ENCODE results near the gene MRTO4. TPM values are rescaled to one million over a fixed set of nuclear protein-coding genes. Genes with fewer than 3 reads are reported as not detected.

The MRTO4 gene
- total RNA-seq: 10 to 100 TPM; 12.1 to 31.6 (median 20.7) TPM
- 10 to 100 TPM; 41.3 to 44.1 (median 43.2) TPM for polyA plus RNA-seq
- long read RNA-seq, donor 1, transcript MRTO4-201 (8 exons, 2,315 nt): major isoform, 7 of 7 reads
- long read RNA-seq, donor 1, partial matches to known transcripts: 0 of 7 reads
- long read RNA-seq, donor 1, other reads (novel, unspliced or antisense): 0 of 7 reads
- long read RNA-seq, donor 2, transcript MRTO4-201 (8 exons, 2,315 nt): major isoform, 7 of 7 reads
- long read RNA-seq, donor 2, partial matches to known transcripts: 0 of 7 reads
- long read RNA-seq, donor 2, other reads (novel, unspliced or antisense): 0 of 7 reads

DNA sequence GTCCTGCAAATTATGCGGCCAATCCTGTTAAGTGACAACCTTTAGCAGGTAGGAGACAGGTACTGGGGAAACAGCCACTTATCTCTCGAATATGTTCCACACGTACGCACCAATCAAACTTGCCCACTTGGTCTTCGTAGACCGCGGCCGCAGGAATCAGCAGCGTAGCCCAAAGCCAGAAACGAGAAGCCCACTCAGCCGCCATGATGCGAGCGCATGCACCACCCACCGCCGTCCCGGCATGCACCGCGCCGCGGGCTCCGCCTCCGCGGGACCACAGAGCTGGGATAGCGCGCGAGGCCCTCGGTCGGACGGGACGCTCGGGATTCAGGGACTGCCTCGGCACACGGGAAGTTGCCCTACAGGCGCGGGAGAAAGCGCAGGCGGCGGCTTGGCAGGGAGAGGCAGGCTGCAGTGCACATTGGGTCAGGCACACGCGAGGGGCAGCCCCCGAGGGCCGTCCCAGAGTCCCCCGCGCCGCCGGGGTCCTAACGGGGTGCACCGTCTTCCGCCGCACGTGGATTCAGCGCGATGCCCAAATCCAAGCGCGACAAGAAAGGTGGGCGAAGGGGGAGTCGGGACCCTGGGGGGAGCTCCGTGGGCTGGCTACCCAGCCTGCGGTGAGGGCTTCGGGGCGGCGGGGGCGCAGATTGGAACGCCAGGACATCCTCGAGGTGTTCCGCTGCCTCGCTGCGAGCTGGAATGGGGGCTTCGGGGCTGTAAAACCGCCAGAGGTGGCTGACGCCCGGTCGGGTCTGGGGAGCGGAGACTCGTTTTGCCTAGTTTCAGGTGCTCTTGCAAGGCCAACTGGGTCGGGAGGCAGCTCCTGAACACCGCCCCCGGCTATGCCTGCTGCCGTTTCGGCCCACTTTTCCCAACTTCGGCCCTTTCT, at the start of gene MRTO4, which contains the start of gene EMC1:
Gene MRTO4 (plus strand): TSS at position 501 of the 892 bp plus-strand sequence. CDS start 31 bp downstream, at position 532.
Gene EMC1 (minus strand): TSS at position 220 of the 892 bp plus-strand sequence. CDS start 15 bp downstream, at position 205.
- Histone ChIP-seq H3K27me3 (replicated peaks in 1 of 7) (no peaks in the 10 kb centered on the region), H3K9me3 (no peaks in the 10 kb centered on the region), H3K4me1 (peaks cover 21 to 68% (median 43%) of the 10 kb centered on the region in 6 donors), H3K27ac (peak within 1 kb of the TSS; percentile 93 to 99 (median 96)), H3K4me3 (peak within 1 kb of the TSS; percentile 80 to 98 (median 97)), H3K36me3 (peaks cover 0 to 41% (median 14%) of the 10 kb centered on the region in 6 donors)
- TF ChIP-seq POLR2AphosphoS5 (IDR thresholded peaks at IDR 0.05) (peak; percentile 82 to 94 (median 87)), POLR2A (IDR thresholded peaks at IDR 0.05) (no peak)
- TF ChIP-seq, protein P1, sequence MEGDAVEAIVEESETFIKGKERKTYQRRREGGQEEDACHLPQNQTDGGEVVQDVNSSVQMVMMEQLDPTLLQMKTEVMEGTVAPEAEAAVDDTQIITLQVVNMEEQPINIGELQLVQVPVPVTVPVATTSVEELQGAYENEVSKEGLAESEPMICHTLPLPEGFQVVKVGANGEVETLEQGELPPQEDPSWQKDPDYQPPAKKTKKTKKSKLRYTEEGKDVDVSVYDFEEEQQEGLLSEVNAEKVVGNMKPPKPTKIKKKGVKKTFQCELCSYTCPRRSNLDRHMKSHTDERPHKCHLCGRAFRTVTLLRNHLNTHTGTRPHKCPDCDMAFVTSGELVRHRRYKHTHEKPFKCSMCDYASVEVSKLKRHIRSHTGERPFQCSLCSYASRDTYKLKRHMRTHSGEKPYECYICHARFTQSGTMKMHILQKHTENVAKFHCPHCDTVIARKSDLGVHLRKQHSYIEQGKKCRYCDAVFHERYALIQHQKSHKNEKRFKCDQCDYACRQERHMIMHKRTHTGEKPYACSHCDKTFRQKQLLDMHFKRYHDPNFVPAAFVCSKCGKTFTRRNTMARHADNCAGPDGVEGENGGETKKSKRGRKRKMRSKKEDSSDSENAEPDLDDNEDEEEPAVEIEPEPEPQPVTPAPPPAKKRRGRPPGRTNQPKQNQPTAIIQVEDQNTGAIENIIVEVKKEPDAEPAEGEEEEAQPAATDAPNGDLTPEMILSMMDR (IDR thresholded peaks at IDR 0.05 in 8 of 11, conservative IDR thresholded peaks at IDR 0.05 in 3 of 11): peak in 4 of 11 experiments; percentile 6 to 24 (median 22)
- 0 to 1% (median 0%) methylated on average over 49 to 81 of the region's 81 CpGs for WGBS, 5 donors
- intact Hi-C loops (cut with DNase I; ENCODE audit: low total_unique reads): no loop called here
- peak; percentile 97 for DNase-seq

DNA sequence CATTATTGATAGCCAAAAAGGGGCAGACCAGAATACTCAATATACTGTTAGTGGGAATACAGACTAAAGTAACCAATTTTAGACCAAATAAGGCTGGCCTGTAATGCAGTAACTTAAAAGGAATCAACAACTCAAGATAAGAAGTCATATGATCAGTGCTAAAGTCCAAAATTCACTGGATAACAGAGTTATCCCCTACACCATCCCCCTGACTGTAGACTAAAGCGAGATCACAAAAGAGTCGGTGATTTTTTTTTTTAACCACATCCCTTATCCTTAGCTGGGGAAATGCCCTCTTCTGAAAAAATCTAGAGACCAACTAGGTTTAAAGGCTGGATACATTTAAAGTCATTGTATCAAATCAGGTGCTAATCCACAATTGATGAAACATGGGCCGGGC, 49.2 kb upstream of the MRTO4 start:
- DNase-seq: no peak
- TF ChIP-seq, protein P1 (IDR thresholded peaks at IDR 0.05 in 8 of 11, conservative IDR thresholded peaks at IDR 0.05 in 3 of 11): no peak
- TF ChIP-seq POLR2AphosphoS5 (IDR thresholded peaks at IDR 0.05) (no peak), POLR2A (IDR thresholded peaks at IDR 0.05) (no peak)
- Histone ChIP-seq H3K9me3 (no peaks in the 10 kb centered on the region), H3K27ac (no peak overlapping the region), H3K4me3 (no peak overlapping the region), H3K4me1 (peaks cover 21 to 70% (median 46%) of the 10 kb centered on the region in 6 donors), H3K36me3 (peaks cover 15 to 56% (median 39%) of the 10 kb centered on the region in 6 donors), H3K27me3 (replicated peaks in 1 of 7) (no peaks in the 10 kb centered on the region)
- WGBS, 5 donors: 66 to 86% (median 69%) methylated on average over 3 of the region's 3 CpGs
- intact Hi-C loops (cut with DNase I; ENCODE audit: low total_unique reads): no loop called here

DNA sequence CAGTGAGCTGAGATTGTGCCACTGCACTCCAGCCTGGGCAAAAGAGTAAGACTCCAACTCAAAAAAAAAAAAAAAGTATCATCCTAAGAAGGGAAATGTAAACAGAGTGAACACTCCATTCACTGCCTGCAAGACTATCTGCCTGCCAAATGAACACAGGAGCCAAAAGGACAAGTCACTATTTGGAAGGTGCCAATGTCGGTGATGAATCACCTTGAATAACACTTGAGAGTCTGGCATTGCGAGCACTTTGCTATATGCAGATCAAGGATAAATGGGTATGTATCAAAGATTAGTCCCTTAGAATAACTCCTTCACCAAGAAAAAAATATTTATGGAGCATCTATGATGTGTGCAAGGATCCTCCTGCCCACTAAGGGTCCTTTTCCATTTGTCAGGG, 48.2 kb upstream of the MRTO4 start:
- no peak overlapping the region for H3K4me3 ChIP-seq
- intact Hi-C loops (cut with DNase I; ENCODE audit: low total_unique reads): no loop called here

More for the DNA sequence above, 48.2 kb upstream of the MRTO4 start:
- no peaks in the 10 kb centered on the region for H3K27me3 ChIP-seq (replicated peaks in 1 of 7)
- TF ChIP-seq, protein P1 (IDR thresholded peaks at IDR 0.05 in 8 of 11, conservative IDR thresholded peaks at IDR 0.05 in 3 of 11): no peak
- TF ChIP-seq POLR2A (IDR thresholded peaks at IDR 0.05) (no peak), POLR2AphosphoS5 (IDR thresholded peaks at IDR 0.05) (no peak)
- no peak for DNase-seq
- H3K4me1 ChIP-seq: peaks cover 28 to 81% (median 56%) of the 10 kb centered on the region in 6 donors
- H3K36me3 ChIP-seq: peaks cover 12 to 46% (median 29%) of the 10 kb centered on the region in 6 donors
- H3K27ac ChIP-seq: no peak overlapping the region
- no peaks in the 10 kb centered on the region for H3K9me3 ChIP-seq
- 79 to 85% (median 83%) methylated on average over 2 of the region's 2 CpGs for WGBS, 5 donors

Data from spleen (tissue), 13 donors.